Mammary epithelial cell (primary cell): ENCODE measurements around the gene OR2M3.

Experiments used
- EZH2 ChIP-seq: IDR thresholded peaks from 2 replicates; pipeline ENCODE4 v1.6.1; 2012; ENCODE audit warnings: low read length, inconsistent platforms, borderline replicate concordance
- TF ChIP-seq, protein P1 (sequence below), 2 donors: IDR thresholded peaks in 1 of 2; conservative IDR thresholded peaks in 1 of 2; 2 replicates each; pipeline ENCODE4 v1.5.1; 2011 to 2012; ENCODE audit warnings: inconsistent platforms in 2 of 2, low read length in 2 of 2, mild to moderate bottlenecking in 2 of 2, control low read depth in 1 of 2, low read depth in 1 of 2; ENCODE audit not compliant: insufficient read depth in 1 of 2; ENCODE audit errors: extremely low read depth in 1 of 2

DNA sequence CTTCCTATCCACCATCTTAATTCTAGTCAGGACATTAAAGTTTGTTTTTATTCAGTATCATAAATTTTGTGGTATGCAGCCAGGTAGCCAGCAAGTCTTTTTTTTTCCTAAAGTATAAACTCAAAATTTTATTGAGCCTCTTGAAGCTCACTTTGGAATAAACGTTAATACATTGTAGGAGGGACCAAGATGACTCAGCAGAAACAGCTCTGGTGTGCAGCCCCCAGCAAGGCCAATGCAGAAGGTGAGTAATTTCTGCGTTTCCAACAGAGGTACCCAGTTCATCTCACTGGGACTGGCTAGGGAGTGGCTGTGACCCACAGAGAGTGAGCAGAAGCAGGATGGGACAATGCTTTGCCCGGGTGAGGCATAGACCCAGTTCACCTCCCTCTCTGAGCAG lies 9.7 kb upstream of the OR2M3 start:
- TF ChIP-seq, protein P1, sequence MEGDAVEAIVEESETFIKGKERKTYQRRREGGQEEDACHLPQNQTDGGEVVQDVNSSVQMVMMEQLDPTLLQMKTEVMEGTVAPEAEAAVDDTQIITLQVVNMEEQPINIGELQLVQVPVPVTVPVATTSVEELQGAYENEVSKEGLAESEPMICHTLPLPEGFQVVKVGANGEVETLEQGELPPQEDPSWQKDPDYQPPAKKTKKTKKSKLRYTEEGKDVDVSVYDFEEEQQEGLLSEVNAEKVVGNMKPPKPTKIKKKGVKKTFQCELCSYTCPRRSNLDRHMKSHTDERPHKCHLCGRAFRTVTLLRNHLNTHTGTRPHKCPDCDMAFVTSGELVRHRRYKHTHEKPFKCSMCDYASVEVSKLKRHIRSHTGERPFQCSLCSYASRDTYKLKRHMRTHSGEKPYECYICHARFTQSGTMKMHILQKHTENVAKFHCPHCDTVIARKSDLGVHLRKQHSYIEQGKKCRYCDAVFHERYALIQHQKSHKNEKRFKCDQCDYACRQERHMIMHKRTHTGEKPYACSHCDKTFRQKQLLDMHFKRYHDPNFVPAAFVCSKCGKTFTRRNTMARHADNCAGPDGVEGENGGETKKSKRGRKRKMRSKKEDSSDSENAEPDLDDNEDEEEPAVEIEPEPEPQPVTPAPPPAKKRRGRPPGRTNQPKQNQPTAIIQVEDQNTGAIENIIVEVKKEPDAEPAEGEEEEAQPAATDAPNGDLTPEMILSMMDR (conservative IDR thresholded peaks at IDR 0.05 in 1 of 2, IDR thresholded peaks at IDR 0.05 in 1 of 2; ENCODE audit: extremely low read depth in 1 of 2, insufficient read depth in 1 of 2, low read depth in 1 of 2, low read length in 2 of 2) = no peak
- no peak for TF ChIP-seq EZH2
